H1 (cell line): ENCODE results near the gene TNRC6B. TPM values are rescaled to one million over a fixed set of nuclear protein-coding genes. Genes with fewer than 3 reads are reported as not detected.

Experiments
- CBX8 ChIP-seq: fragments of 300-800, 300-1000 bp; sonication (generic); IDR thresholded peaks from 2 replicates; pipeline ENCODE4 v1.7.1; 2016; ENCODE audit warnings: low read depth, low read length, borderline replicate concordance
- polyA plus RNA-seq, 7 experiments: library from polyadenylated mRNA; depleted of rRNA in 3 of 7; stranded (reverse) in 5 of 7; unstranded in 2 of 7; fragments of >200 nt in 5 of 7; fragments of 200-250 nt in 2 of 7; gene quantifications; 1 replicate in 5 of 7; 2 replicates in 1 of 7; 4 replicates in 1 of 7; pipeline versions ENCODE4 v1.2.1 to v1.2.3, GENCODE V29; 2011 to 2013; ENCODE audit warnings: missing spikeins in 2 of 7, mixed read lengths in 2 of 7
- total RNA-seq: library from RNA; stranded (reverse); fragmentation: NEBNext Ultra II Directional; extraction: Animal tissue kit (Norgen Biotek cat#: 25700); gene quantifications from 2 replicates; pipeline ENCODE4 v1.2.1, GENCODE V29; 2021
- TF ChIP-seq, protein P1 (sequence below): IDR thresholded peaks from 2 replicates; pipeline ENCODE4 v1.6.1; 2012; ENCODE audit warnings: inconsistent platforms

TNRC6B gene
- total and polyA plus RNA-seq, 2 of the 8 experiments (the other 6 are each of a cell fraction or from before 2014, with no cell fraction given) = 12.5 to 48.9 TPM

DNA sequence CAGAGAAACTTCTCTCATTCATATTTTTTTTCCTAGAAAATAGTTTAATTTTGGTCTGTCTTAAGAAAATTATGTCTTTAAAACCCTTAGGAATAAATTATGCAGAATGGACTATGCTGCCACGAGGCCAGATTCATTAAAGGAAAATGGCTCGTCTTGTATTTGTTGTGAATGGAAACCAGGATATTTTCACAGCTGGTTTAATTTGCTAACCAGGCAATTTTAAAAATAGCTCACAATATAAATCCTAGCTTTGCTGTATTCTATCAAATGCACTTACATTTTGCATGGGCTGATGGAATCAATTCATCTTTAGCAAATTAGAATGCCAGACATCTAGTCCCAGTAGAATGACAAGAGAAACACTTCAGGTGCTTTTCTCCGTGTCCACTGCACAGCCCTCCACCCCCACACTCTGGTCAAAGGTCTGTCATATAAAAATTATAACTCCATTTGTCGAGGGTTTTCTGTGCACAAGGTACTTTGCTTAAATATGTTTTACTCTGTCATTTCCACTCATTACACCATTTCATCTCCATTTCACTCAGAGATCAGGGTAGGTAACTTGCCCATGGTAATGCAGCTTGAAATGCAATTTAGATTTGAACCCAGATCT, 20.3 kb upstream of the TNRC6B start (continued):
- TF ChIP-seq CBX8 = no peak
- TF ChIP-seq, protein P1, sequence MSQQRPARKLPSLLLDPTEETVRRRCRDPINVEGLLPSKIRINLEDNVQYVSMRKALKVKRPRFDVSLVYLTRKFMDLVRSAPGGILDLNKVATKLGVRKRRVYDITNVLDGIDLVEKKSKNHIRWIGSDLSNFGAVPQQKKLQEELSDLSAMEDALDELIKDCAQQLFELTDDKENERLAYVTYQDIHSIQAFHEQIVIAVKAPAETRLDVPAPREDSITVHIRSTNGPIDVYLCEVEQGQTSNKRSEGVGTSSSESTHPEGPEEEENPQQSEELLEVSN = no peak
- TF ChIP-seq, all 59 proteins: peak for 0
